WTC11 (cell line): ENCODE data around the gene PF4V1. TPM values are rescaled to one million over a fixed set of nuclear protein-coding genes. Genes with fewer than 3 reads are reported as not detected.

Experiments
- ATAC-seq: fragments of 200-7000 bp; cut with Tn5 transposase; 2 replicates; pipeline ENCODE4 v1.10.0; 2021; ENCODE audit warnings: mild to moderate bottlenecking, moderate library complexity
- CTCF ChIA-PET: fragments of 300-600 bp; sonication (Branson Sonifier 250); formaldehyde crosslinking; loops from one replicate; lab custom pipeline; 2021; ENCODE audit warnings: antibody characterized with exemption; lab: Charles Lee
- POLR2A ChIA-PET: fragments of 350-600 bp; sonication (Branson Sonifier 250); formaldehyde crosslinking; loops from one replicate; lab custom pipeline; 2021; ENCODE audit warnings: antibody characterized with exemption; lab: Charles Lee
- DNase-seq: peaks from one replicate; pipeline ENCODE4 v3.0.0; 2021; ENCODE audit warnings: low spot score
- H3K27ac Mint-ChIP-seq: 2 replicates; pipeline ENCODE4 v1.8.0; 2021; ENCODE audit warnings: mixed read lengths
- H3K27me3 Mint-ChIP-seq: 2 replicates; pipeline ENCODE4 v1.8.0; 2021; ENCODE audit warnings: low read depth, mild to moderate bottlenecking, moderate library complexity, mixed read lengths
- H3K36me3 Mint-ChIP-seq: 2 replicates; pipeline ENCODE4 v1.8.0; 2021; ENCODE audit warnings: mixed read lengths
- H3K4me1 Mint-ChIP-seq: 2 replicates; pipeline ENCODE4 v1.8.0; 2022; ENCODE audit warnings: mixed read lengths
- H3K4me3 Mint-ChIP-seq: 2 replicates; pipeline ENCODE4 v1.8.0; 2021; ENCODE audit warnings: mild to moderate bottlenecking, moderate library complexity, mixed read lengths
- H3K9me3 Mint-ChIP-seq: 2 replicates; pipeline ENCODE4 v1.8.0; 2021; ENCODE audit warnings: mixed read lengths
- E2F1 ChIP-seq: sonication (generic); formaldehyde crosslinking; IDR thresholded peaks from 2 replicates; pipeline ENCODE4 v1.8.0; 2022; ENCODE audit warnings: mild to moderate bottlenecking, missing genetic modification reagents
- ELF4 ChIP-seq: sonication (generic); formaldehyde crosslinking; IDR thresholded peaks from 2 replicates; pipeline ENCODE4 v1.8.1; 2022; ENCODE audit warnings: low read depth, mild to moderate bottlenecking, moderate library complexity, missing genetic modification reagents
- HMGXB4 ChIP-seq: sonication (generic); formaldehyde crosslinking; IDR thresholded peaks from 2 replicates; pipeline ENCODE4 v1.8.1; 2023; ENCODE audit warnings: mild to moderate bottlenecking, moderate library complexity, missing genetic modification reagents
- IRF1 ChIP-seq: sonication (generic); formaldehyde crosslinking; IDR thresholded peaks from 2 replicates; pipeline ENCODE4 v1.8.0; 2023; ENCODE audit warnings: missing genetic modification reagents
- IRF2 ChIP-seq: sonication (generic); formaldehyde crosslinking; IDR thresholded peaks from 2 replicates; pipeline ENCODE4 v1.8.0; 2022; ENCODE audit warnings: low read depth, missing genetic modification reagents, borderline replicate concordance
- MXD4 ChIP-seq: fragments of 250-450 bp; sonication (Bioruptor Pico); IDR thresholded peaks from 2 replicates; pipeline ENCODE4 v1.8.0; 2021; ENCODE audit warnings: mild to moderate bottlenecking, moderate library complexity, borderline replicate concordance
- NFATC4 ChIP-seq: fragments of 250-450 bp; sonication (Bioruptor Pico); IDR thresholded peaks from 2 replicates; pipeline ENCODE4 v1.9.0; 2021; ENCODE audit warnings: mild to moderate bottlenecking
- TEAD1 ChIP-seq: sonication (generic); formaldehyde crosslinking; IDR thresholded peaks from 2 replicates; pipeline ENCODE4 v1.8.0; 2022; ENCODE audit warnings: mild to moderate bottlenecking, missing genetic modification reagents
- ZNF263 ChIP-seq: sonication (generic); formaldehyde crosslinking; IDR thresholded peaks from 2 replicates; pipeline ENCODE4 v1.8.1; 2022; ENCODE audit warnings: low read depth, mild to moderate bottlenecking, moderate library complexity, missing genetic modification reagents
- ZNF396 ChIP-seq: fragments of 250-450 bp; sonication (Bioruptor Pico); IDR thresholded peaks from 2 replicates; pipeline ENCODE4 v1.8.0; 2021; ENCODE audit warnings: mild to moderate bottlenecking, moderate library complexity, borderline replicate concordance
- ZNF416 ChIP-seq: fragments of 250-450 bp; sonication (Bioruptor Pico); IDR thresholded peaks from 2 replicates; pipeline ENCODE4 v1.9.0; 2021; ENCODE audit warnings: mild to moderate bottlenecking, inconsistent platforms
- ZNF671 ChIP-seq: fragments of 250-450 bp; sonication (Bioruptor Pico); IDR thresholded peaks from 2 replicates; pipeline ENCODE4 v1.8.0; 2021; ENCODE audit warnings: mild to moderate bottlenecking
- total RNA-seq: library from RNA; stranded (reverse); gene quantifications from 3 replicates; pipeline ENCODE4 v1.2.3, GENCODE V29; 2021
- TF ChIP-seq, protein P1 (sequence below): fragments of 250-450 bp; sonication (Bioruptor Pico); IDR thresholded peaks from 2 replicates; pipeline ENCODE4 v1.9.0; 2021; ENCODE audit warnings: mild to moderate bottlenecking, borderline replicate concordance
- TF ChIP-seq, protein P2 (sequence below): sonication (generic); formaldehyde crosslinking; conservative IDR thresholded peaks from 2 replicates; pipeline ENCODE4 v1.8.1; 2023; ENCODE audit warnings: mild to moderate bottlenecking, low read depth, missing genetic modification reagents, moderate library complexity
- TF ChIP-seq, protein P3 (sequence below): fragments of 250-450 bp; sonication (Bioruptor Pico); conservative IDR thresholded peaks from 2 replicates; pipeline ENCODE4 v1.9.0; 2021; ENCODE audit warnings: mild to moderate bottlenecking

PF4V1 gene
- total RNA-seq, 1 experiment from 2014 or later, result not detected

DNA sequence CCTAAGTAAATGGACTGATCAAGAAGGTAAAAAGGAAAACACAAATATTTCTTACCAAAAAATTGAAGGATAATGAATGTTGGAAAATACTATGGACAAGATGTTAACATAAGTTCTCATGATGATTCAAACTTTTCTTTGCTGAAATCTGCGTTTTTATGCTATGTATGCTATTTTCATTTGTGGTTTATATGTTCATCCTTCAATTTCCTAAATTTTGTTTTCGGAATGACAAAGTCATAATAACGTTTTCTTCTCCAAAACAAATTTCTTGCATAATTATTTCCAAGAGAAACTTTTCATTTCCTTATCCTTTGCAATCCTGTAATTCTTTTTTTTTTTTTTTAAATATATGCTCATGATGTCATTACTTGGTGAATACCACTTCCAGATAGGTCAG is 7.8 kb downstream of the PF4V1 start:
- H3K9me3 Mint-ChIP-seq, result no peaks in the 10 kb centered on the region
- H3K4me3 Mint-ChIP-seq, result no peak overlapping the region
- ChIA-PET POLR2A (no interaction called here), CTCF (interaction anchor here (1.5 kb wide), 1 partner anchor 9 kb away, joined by 5 read pairs; no protein-coding TSS in a partner anchor)
- DNase-seq, result no peak
- ATAC-seq, result no peak
- no peak overlapping the region for H3K27ac Mint-ChIP-seq
- peaks cover 2% of the 10 kb centered on the region; the same call in 1 of the 2 replicates for H3K4me1 Mint-ChIP-seq
- no peaks in the 10 kb centered on the region for H3K36me3 Mint-ChIP-seq
- no peak for TF ChIP-seq ZNF396 (CRISPR knock-in tag)
- no peak for TF ChIP-seq ZNF416
- TF ChIP-seq, protein P1, sequence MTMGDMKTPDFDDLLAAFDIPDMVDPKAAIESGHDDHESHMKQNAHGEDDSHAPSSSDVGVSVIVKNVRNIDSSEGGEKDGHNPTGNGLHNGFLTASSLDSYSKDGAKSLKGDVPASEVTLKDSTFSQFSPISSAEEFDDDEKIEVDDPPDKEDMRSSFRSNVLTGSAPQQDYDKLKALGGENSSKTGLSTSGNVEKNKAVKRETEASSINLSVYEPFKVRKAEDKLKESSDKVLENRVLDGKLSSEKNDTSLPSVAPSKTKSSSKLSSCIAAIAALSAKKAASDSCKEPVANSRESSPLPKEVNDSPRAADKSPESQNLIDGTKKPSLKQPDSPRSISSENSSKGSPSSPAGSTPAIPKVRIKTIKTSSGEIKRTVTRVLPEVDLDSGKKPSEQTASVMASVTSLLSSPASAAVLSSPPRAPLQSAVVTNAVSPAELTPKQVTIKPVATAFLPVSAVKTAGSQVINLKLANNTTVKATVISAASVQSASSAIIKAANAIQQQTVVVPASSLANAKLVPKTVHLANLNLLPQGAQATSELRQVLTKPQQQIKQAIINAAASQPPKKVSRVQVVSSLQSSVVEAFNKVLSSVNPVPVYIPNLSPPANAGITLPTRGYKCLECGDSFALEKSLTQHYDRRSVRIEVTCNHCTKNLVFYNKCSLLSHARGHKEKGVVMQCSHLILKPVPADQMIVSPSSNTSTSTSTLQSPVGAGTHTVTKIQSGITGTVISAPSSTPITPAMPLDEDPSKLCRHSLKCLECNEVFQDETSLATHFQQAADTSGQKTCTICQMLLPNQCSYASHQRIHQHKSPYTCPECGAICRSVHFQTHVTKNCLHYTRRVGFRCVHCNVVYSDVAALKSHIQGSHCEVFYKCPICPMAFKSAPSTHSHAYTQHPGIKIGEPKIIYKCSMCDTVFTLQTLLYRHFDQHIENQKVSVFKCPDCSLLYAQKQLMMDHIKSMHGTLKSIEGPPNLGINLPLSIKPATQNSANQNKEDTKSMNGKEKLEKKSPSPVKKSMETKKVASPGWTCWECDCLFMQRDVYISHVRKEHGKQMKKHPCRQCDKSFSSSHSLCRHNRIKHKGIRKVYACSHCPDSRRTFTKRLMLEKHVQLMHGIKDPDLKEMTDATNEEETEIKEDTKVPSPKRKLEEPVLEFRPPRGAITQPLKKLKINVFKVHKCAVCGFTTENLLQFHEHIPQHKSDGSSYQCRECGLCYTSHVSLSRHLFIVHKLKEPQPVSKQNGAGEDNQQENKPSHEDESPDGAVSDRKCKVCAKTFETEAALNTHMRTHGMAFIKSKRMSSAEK (CRISPR knock-in tag), result no peak
- TF ChIP-seq IRF2 (CRISPR knock-in tag), result no peak
- TF ChIP-seq ZNF263, result no peak
- no peak for TF ChIP-seq IRF1 (CRISPR knock-in tag)
- TF ChIP-seq TEAD1 (CRISPR knock-in tag), result no peak
- TF ChIP-seq MXD4 (CRISPR knock-in tag), result no peak
- TF ChIP-seq ZNF671 (CRISPR knock-in tag), result no peak
- no peak for TF ChIP-seq HMGXB4 (CRISPR knock-in tag)
- TF ChIP-seq NFATC4 (CRISPR knock-in tag), result no peak
- TF ChIP-seq, protein P2, sequence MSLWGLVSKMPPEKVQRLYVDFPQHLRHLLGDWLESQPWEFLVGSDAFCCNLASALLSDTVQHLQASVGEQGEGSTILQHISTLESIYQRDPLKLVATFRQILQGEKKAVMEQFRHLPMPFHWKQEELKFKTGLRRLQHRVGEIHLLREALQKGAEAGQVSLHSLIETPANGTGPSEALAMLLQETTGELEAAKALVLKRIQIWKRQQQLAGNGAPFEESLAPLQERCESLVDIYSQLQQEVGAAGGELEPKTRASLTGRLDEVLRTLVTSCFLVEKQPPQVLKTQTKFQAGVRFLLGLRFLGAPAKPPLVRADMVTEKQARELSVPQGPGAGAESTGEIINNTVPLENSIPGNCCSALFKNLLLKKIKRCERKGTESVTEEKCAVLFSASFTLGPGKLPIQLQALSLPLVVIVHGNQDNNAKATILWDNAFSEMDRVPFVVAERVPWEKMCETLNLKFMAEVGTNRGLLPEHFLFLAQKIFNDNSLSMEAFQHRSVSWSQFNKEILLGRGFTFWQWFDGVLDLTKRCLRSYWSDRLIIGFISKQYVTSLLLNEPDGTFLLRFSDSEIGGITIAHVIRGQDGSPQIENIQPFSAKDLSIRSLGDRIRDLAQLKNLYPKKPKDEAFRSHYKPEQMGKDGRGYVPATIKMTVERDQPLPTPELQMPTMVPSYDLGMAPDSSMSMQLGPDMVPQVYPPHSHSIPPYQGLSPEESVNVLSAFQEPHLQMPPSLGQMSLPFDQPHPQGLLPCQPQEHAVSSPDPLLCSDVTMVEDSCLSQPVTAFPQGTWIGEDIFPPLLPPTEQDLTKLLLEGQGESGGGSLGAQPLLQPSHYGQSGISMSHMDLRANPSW (CRISPR knock-in tag), result no peak
- TF ChIP-seq, protein P3, sequence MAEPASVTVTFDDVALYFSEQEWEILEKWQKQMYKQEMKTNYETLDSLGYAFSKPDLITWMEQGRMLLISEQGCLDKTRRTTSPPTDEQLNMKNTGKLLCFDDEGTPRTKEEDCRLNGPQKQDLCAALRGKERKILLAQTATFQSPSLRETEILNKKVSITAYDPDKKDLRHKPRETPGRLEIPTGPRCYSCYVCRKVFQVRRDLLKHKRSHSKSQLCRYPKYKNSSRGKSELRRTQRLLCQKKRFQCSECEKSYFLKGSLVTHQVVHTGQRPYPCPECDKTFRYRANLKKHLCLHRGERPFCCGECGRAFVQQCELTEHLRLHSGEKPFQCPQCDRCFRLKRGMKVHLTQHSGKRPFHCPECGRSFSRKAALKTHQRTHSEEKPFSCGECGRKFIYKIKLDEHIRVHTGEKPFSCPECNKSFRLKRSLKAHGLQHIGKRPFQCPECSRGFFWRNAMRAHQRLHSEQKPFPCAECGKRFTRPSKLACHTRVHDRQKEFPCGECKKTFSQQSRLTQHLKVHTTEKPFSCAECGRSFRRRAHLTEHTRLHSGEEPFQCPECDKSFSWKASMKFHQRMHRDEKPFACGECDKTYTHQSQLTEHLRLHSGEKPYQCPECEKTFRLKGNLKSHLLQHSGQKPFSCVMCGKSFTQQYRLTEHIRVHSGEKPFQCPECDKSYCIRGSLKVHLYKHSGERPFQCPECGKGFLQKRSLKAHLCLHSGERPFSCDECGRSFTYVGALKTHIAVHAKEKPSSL (CRISPR knock-in tag), result no peak
- no peak for TF ChIP-seq E2F1
- TF ChIP-seq ELF4, result no peak
- no peaks in the 10 kb centered on the region for H3K27me3 Mint-ChIP-seq
